Measurements from ENCODE around the gene SRRD.

The SRRD gene

DNA sequence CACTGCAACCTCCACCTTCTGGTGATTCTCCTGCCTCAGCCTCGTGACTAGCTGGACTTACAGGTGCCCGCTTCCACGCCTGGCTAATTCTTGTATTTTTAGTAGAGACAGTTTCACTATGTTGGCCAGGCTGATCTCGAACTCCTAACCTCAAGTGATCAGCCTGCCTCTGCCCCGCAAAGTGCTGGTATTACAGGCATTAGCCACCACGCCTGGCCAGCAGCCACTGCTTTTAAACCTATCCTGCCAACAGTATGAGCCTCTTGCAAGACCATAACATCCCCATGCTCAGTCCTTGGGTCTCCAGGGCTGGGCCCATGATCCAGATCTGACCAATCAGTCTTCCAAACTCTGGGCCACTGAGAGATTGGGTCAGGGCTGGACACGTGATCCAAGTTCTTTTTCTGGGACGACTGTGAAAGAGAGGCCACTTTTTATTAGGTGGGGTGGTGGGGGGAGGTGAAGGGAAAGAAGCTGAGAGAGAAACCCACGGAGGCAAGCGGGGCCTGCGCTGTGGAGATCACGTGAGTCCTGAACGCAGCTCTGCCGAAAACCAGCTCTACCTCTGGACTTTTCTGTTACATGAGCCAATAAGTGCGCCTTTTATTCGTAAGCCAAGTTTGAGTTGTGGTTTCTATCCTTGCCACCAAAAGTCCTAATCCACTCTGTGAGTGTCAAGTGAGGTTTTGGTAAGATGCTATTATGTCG is 36.7 kb upstream of the SRRD start:
- TF ChIP-seq, protein P1, sequence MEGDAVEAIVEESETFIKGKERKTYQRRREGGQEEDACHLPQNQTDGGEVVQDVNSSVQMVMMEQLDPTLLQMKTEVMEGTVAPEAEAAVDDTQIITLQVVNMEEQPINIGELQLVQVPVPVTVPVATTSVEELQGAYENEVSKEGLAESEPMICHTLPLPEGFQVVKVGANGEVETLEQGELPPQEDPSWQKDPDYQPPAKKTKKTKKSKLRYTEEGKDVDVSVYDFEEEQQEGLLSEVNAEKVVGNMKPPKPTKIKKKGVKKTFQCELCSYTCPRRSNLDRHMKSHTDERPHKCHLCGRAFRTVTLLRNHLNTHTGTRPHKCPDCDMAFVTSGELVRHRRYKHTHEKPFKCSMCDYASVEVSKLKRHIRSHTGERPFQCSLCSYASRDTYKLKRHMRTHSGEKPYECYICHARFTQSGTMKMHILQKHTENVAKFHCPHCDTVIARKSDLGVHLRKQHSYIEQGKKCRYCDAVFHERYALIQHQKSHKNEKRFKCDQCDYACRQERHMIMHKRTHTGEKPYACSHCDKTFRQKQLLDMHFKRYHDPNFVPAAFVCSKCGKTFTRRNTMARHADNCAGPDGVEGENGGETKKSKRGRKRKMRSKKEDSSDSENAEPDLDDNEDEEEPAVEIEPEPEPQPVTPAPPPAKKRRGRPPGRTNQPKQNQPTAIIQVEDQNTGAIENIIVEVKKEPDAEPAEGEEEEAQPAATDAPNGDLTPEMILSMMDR (IDR thresholded peaks at IDR 0.05): no peak
- Mint-ChIP-seq H3K27me3 (ENCODE audit: low read depth, poor library complexity) (peaks cover 8% of the 10 kb centered on the region), H3K4me1 (peaks cover 44% of the 10 kb centered on the region), H3K27ac (peak overlapping the region; percentile 73), H3K36me3 (ENCODE audit: low read depth) (peaks cover 14% of the 10 kb centered on the region), H3K4me3 (no peak overlapping the region), H3K9me3 (no peaks in the 10 kb centered on the region)
- DNase-seq: no peak

DNA sequence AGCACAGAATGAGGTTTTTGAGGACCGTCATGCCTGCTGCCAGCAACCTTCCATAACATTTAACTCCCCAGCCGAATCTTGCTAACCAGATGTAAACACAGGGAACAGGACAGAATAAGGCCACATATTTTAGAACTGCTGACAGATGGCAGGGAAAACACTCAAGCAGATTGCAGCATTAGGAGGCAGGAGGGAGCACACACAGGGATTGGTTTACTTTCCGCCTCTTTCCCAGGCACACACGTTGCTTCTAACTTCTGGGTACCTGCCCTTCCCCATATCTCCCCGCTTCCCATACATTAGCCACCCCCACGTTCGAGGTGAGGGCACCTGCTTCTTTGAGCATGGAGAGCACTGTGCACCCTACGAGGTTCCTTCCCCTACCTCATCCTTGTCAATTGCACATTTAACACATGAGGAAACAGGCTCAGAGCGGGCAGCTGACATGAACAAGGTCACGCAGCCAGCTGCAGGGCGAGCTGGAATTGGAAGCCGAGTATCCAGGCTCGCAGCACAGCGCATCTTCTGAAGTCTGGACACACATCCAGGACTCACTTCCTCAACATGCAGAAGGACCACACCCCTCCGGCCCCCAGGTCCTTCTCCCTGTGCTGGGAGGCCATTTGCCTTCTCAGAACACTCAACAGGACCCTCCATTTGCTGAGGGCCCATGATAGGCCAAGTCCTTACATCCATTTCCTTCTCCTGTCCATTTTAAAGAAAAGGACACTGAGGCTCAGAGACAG is 35.9 kb upstream of the SRRD start:
- no peaks in the 10 kb centered on the region for H3K9me3 Mint-ChIP-seq

DNA sequence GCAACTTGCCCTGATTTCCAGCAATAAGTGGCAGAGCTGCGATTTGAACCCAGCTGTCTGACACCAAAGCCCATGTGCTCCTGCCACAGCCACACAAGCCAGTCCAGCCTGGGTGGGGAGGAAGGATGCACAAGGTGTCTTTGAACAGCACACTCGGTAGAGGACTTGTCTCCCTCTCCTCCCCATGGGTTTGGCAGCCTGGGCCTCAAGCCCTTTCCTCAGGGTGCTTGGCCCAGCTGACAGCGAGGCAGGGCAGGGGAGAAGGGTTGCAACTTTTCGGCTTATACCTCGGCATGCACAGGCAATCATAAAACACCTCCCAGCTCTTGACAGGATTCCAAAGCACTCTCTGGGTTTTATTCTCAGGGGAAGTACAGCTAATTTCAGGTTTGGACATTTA is 35.3 kb upstream of the SRRD start:
- Mint-ChIP-seq H3K36me3 (ENCODE audit: low read depth) (peaks cover 21% of the 10 kb centered on the region), H3K4me1 (peaks cover 39% of the 10 kb centered on the region), H3K27ac (no peak overlapping the region), H3K4me3 (no peak overlapping the region), H3K27me3 (ENCODE audit: low read depth, poor library complexity) (peaks cover 8% of the 10 kb centered on the region), H3K9me3 (no peaks in the 10 kb centered on the region)
- TF ChIP-seq, protein P1 (IDR thresholded peaks at IDR 0.05): no peak
- no peak for DNase-seq

More for the DNA sequence above, 35.9 kb upstream of the SRRD start:
- TF ChIP-seq, protein P1 (IDR thresholded peaks at IDR 0.05): no peak
- DNase-seq: no peak
- Mint-ChIP-seq H3K4me3 (no peak overlapping the region), H3K27ac (no peak overlapping the region), H3K36me3 (ENCODE audit: low read depth) (peaks cover 19% of the 10 kb centered on the region), H3K27me3 (ENCODE audit: low read depth, poor library complexity) (peaks cover 8% of the 10 kb centered on the region), H3K4me1 (peaks cover 39% of the 10 kb centered on the region)

DNA sequence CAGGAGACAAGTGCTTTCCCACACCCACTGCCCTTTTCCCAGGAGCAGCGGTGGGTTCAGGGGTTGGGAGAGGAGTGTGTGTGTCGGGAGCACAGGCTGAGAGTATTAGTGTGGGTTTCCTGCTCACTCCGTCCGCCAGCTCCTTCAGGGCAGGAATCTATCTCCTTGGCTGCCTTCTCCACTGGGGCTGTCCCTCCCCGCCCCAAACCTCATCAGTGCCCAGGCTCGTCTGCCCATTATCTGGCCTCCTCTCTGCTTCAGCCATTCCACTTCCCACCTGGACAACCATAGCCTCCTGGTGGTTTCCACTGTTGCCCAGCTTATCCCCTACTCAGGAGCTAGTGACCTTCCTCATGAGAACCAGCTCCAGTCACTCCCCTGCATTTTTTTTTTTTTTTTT is 34.7 kb upstream of the SRRD start:
- Mint-ChIP-seq H3K4me3 (no peak overlapping the region), H3K4me1 (peaks cover 38% of the 10 kb centered on the region), H3K27ac (peak overlapping the region; percentile 68), H3K9me3 (no peaks in the 10 kb centered on the region), H3K27me3 (ENCODE audit: low read depth, poor library complexity) (peaks cover 8% of the 10 kb centered on the region), H3K36me3 (ENCODE audit: low read depth) (peaks cover 26% of the 10 kb centered on the region)
- DNase-seq: no peak
- TF ChIP-seq, protein P1 (IDR thresholded peaks at IDR 0.05): no peak

DNA sequence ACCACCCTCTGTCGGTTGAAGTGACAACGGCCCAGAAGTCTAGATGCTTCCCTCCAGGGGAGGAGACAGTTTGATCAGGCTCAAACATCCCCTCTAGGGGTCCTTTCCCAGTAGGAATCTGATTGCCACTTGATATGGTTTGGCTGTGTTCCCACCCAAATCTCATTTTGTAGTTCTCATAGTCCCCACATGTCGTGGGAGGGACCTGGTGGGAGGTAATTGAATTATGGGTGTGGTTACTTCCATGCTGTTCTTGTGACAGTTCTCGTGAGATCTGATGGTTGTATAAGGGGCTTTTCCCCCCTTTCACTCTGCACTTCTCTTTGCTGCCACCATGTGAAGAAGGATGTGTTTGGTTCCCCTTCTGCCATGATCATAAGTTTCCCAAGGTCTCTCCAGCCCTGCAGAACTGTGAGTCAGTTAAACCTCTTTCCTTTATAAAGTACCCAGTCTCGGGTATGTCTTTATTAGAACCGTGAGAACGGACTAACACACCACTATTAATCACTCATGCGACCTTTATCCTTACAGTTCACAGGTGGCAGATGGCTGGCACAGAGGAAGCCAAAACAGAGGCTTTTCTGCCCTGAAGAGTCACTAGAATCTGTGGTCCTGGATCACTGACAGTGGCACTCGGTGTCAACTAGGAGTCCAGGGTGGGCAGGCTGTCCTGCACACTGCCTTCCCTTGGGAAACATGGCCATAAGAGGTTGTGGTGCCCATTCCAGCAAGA is 33.1 kb upstream of the SRRD start:
- TF ChIP-seq, protein P1 (IDR thresholded peaks at IDR 0.05): no peak
- Mint-ChIP-seq H3K36me3 (ENCODE audit: low read depth) (peaks cover 36% of the 10 kb centered on the region), H3K4me1 (peaks cover 21% of the 10 kb centered on the region), H3K9me3 (no peaks in the 10 kb centered on the region), H3K4me3 (no peak overlapping the region), H3K27ac (peak overlapping the region; percentile 5), H3K27me3 (ENCODE audit: low read depth, poor library complexity) (peaks cover 4% of the 10 kb centered on the region)
- no peak for DNase-seq

Data from nephron progenitor cell (in vitro differentiated cells).